Ovary (tissue), 3 donors: ENCODE data around the gene TPM2.
"Not testable (repeated sequence)": the region's sequence is repeated elsewhere in the genome, so short reads cannot be mapped to it uniquely, and the experiment has no call there.

ENCODE experiments used
- POLR2A ChIP-seq: fragments of 450-650 bp; IDR thresholded peaks from one replicate; pipeline ENCODE4 v1.6.1; 2017; ENCODE audit warnings: antibody characterized with exemption, mild to moderate bottlenecking, moderate library complexity
- TF ChIP-seq, protein P1 (sequence below), 3 donors: fragments of 450-650 bp in 2 of 3; fragments of 200-600 bp in 1 of 3; IDR thresholded peaks; one replicate each; pipeline versions ENCODE4 v1.5.1 to v1.8.0; 2016 to 2022; ENCODE audit warnings: antibody characterized with exemption in 3 of 3, mild to moderate bottlenecking in 1 of 3
- donor health status: DM: no; HTN: no; CAD: no.

DNA sequence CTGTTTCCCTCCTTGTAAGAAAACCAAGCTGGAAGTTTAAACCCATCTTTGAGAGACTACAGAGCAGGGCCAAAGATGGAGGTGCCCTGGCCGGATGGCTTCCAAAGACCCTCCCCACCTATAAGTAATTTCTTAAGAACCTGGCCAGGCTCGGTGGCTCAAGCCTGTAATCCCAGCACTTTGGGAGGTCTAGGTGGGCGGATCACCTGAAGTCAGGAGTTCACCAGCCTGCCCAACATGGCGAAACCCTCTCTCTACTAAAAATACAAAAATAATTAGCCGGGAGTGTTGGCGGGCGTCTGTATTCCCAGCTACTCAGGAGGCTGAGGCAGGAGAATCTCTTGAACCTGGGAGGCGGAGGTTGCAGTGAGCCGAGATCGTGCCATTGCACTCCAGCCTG lies 44.0 kb downstream of the TPM2 start:
- TF ChIP-seq, protein P1, sequence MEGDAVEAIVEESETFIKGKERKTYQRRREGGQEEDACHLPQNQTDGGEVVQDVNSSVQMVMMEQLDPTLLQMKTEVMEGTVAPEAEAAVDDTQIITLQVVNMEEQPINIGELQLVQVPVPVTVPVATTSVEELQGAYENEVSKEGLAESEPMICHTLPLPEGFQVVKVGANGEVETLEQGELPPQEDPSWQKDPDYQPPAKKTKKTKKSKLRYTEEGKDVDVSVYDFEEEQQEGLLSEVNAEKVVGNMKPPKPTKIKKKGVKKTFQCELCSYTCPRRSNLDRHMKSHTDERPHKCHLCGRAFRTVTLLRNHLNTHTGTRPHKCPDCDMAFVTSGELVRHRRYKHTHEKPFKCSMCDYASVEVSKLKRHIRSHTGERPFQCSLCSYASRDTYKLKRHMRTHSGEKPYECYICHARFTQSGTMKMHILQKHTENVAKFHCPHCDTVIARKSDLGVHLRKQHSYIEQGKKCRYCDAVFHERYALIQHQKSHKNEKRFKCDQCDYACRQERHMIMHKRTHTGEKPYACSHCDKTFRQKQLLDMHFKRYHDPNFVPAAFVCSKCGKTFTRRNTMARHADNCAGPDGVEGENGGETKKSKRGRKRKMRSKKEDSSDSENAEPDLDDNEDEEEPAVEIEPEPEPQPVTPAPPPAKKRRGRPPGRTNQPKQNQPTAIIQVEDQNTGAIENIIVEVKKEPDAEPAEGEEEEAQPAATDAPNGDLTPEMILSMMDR (IDR thresholded peaks at IDR 0.05) = not testable (repeated sequence)
- TF ChIP-seq POLR2A = not testable (repeated sequence)
